Measurements from ENCODE around the gene CPEB4. TPM values are rescaled to one million over a fixed set of nuclear protein-coding genes. Genes with fewer than 3 reads are reported as not detected.

The CPEB4 gene
- total and polyA plus RNA-seq, 2 of the 4 experiments (the other 2 are of a cell fraction): 7.8 to 22.6 TPM

DNA sequence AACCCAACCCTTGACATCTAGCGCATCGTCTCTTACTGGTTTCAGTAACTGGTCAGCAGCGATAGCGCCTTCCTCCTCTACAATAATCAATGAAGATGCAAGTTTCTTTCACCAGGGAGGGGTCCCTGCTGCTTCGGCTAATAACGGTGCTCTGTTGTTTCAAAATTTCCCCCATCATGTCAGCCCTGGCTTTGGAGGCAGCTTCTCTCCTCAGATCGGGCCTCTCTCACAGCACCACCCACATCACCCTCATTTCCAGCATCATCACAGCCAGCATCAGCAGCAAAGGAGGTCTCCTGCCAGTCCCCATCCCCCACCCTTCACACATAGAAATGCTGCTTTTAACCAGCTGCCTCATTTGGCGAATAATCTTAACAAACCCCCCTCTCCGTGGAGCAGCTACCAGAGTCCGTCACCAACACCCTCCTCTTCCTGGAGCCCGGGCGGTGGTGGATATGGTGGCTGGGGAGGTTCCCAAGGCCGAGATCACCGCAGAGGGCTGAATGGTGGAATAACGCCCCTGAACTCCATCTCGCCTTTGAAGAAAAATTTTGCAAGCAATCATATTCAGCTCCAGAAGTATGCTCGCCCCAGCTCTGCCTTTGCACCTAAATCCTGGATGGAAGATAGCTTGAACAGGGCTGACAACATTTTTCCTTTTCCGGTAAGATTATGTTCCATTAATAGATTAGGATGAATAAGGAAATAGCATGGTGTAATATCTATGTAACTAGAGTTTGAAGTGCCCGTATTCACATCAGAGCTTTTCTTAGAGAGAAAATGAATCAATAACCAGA is 2.2 kb downstream of the CPEB4 start:
- Histone ChIP-seq H2AFZ (replicated peaks; ENCODE audit: low read length, poor library complexity) (peak overlapping the region; percentile 86), H3K79me1 (ENCODE audit: low read depth in 1 of 2, low read length in 2 of 2) (peaks cover 7 to 26% of the 10 kb centered on the region in 2 experiments; a peak in 3 of 4 replicates), H3K9ac (ENCODE audit: low read depth, low read length) (peak overlapping the region; percentile 54), H2BK120ac (ENCODE audit: low read depth, low read length) (0 out of 2 replicates have a peak overlapping the region, but pooled peaks have one; percentile 16), H2BK15ac (ENCODE audit: low read depth, low read length) (peak overlapping the region; percentile 47; the same call in 2 of the 3 replicates), H2BK5ac (ENCODE audit: low read depth, low read length, poor library complexity, severe bottlenecking) (peak overlapping the region; percentile 50), H3K18ac (ENCODE audit: low read depth, low read length) (no peak overlapping the region), H3K27ac (ENCODE audit: insufficient read depth, low read length) (peak overlapping the region; percentile 60), H3K27me3 (ENCODE audit: control insufficient read depth, insufficient read depth, low read length) (no peaks in the 10 kb centered on the region), H4K91ac (ENCODE audit: insufficient read depth, low read depth, low read length) (no peak overlapping the region), H3K56ac (ENCODE audit: extremely low read depth, insufficient read depth, low read length) (no peak overlapping the region), H3K4ac (ENCODE audit: low read depth, low read length) (peak overlapping the region; percentile 17), H3K4me1 (ENCODE audit: control insufficient read depth, insufficient read depth, low read length) (no peaks in the 10 kb centered on the region; the same call in 1 of the 2 replicates), H2BK20ac (ENCODE audit: low read depth, low read length) (no peak overlapping the region), H3K14ac (replicated peaks; ENCODE audit: low read depth, low read length) (peak overlapping the region; percentile 74), H3K23ac (ENCODE audit: low read depth, low read length) (peak overlapping the region; percentile 89), H3K9me1 (ENCODE audit: insufficient read depth, low read length) (no peaks in the 10 kb centered on the region; the same call in 1 of the 2 replicates), H4K8ac (ENCODE audit: low read depth in 2 of 2, low read length in 2 of 2) (peak overlapping the region; percentile 10 to 22; a peak in 3 of 4 replicates), H3K36me3 (ENCODE audit: control insufficient read depth, insufficient read depth, low read length) (no peaks in the 10 kb centered on the region), H3K4me2 (ENCODE audit: low read depth, low read length) (peak overlapping the region; percentile 93), H4K20me1 (ENCODE audit: insufficient read depth, low read length) (peaks cover 9% of the 10 kb centered on the region; the same call in 1 of the 2 replicates), H2AK9ac (replicated peaks; ENCODE audit: low read depth, low read length, poor library complexity) (peak overlapping the region; percentile 1), H3K9me3 (ENCODE audit: control insufficient read depth, insufficient read depth, low read length) (no peaks in the 10 kb centered on the region), H3K4me3 (ENCODE audit: insufficient read depth, low read depth, low read length) (peak overlapping the region; percentile 53), H4K5ac (ENCODE audit: low read depth, low read length) (peak overlapping the region; percentile 16; the same call in 1 of the 2 replicates), H2AK5ac (ENCODE audit: low read depth, low read length) (peak overlapping the region; percentile 42; the same call in 1 of the 2 replicates)
- ATAC-seq (ENCODE audit: low read depth) (no peak), DNase-seq (peak; percentile 30)
- dilution Hi-C loops (cut with HindIII; ENCODE audit: low sequenced_read_pairs, unreplicated experiment) (no loop called here), in situ Hi-C loops (cut with MboI; ENCODE audit: low sequenced_read_pairs) (no loop called here), intact Hi-C loops (cut with micrococcal nuclease) (loop anchor here (5.0 kb wide), 1 partner anchor 173 kb away; no protein-coding TSS in a partner anchor)
- TF ChIP-seq BHLHE40 (IDR thresholded peaks at IDR 0.05; ENCODE audit: low read depth, low read length) (no peak), RCOR1 (IDR thresholded peaks at IDR 0.05; ENCODE audit: insufficient replicate concordance, low read length) (no peak), POLR2A (IDR thresholded peaks at IDR 0.05; ENCODE audit: low read depth, low read length) (no peak), MAFK (IDR thresholded peaks at IDR 0.05; ENCODE audit: low read depth, low read length) (no peak), SMC3 (IDR thresholded peaks at IDR 0.05; ENCODE audit: low read depth, low read length) (no peak; the same call in 1 of the 2 replicates), MAZ (IDR thresholded peaks at IDR 0.05; ENCODE audit: borderline replicate concordance, low read depth, low read length) (no peak), CHD1 (IDR thresholded peaks at IDR 0.05; ENCODE audit: low read depth, low read length) (no peak), MXI1 (IDR thresholded peaks at IDR 0.05; ENCODE audit: borderline replicate concordance, low read depth, low read length) (no peak)
- TF ChIP-seq, protein P1, sequence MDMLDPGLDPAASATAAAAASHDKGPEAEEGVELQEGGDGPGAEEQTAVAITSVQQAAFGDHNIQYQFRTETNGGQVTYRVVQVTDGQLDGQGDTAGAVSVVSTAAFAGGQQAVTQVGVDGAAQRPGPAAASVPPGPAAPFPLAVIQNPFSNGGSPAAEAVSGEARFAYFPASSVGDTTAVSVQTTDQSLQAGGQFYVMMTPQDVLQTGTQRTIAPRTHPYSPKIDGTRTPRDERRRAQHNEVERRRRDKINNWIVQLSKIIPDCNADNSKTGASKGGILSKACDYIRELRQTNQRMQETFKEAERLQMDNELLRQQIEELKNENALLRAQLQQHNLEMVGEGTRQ (IDR thresholded peaks at IDR 0.05; ENCODE audit: low read depth, low read length): no peak
- BruUV-seq (replicated peaks): no TSS peak
- 44% methylated on average over 5 of the region's 19 CpGs; no CpG with 5 or more reads in 1 of the 2 experiments for WGBS, 2 experiments (ENCODE audit: extremely low coverage in 2 of 2, insufficient read length in 1 of 2)
- ChIA-PET CTCF (interaction anchor here (1.0 to 1.4 kb wide), 2 partner anchors 35 to 83 kb away, joined by 3 to 5 read pairs; no protein-coding TSS in a partner anchor), POLR2A (ENCODE audit: unreplicated experiment) (no interaction called here)

All from IMR-90 (cell line).